GM12878 (cell line): ENCODE results near the gene PCSK5. TPM values are rescaled to one million over a fixed set of nuclear protein-coding genes. Genes with fewer than 3 reads are reported as not detected.
"Not testable (repeated sequence)": the region's sequence is repeated elsewhere in the genome, so short reads cannot be mapped to it uniquely, and the experiment has no call there.

Experiments
- ATAC-seq: fragments of 200-7000 bp; cut with Tn5 transposase; 3 replicates; pipeline ENCODE4 v1.9.1; 2020; ENCODE audit warnings: mild to moderate bottlenecking, moderate library complexity
- BruUV-seq: library from RNA; stranded (reverse); fragments of 400-500 nt; replicated peaks from 2 replicates; lab custom pipeline; 2021; lab: Mats Ljungman, UMichigan
- CTCF ChIA-PET: fragments of 300-600 bp; sonication (Branson Sonifier 250); formaldehyde crosslinking; extraction: SDS; loops from one replicate; lab custom pipeline; 2021; ENCODE audit warnings: inconsistent platforms; lab: Yijun Ruan, JAX
- POLR2A ChIA-PET: fragments of 350-600 bp; formaldehyde crosslinking; extraction: SDS; loops from one replicate; lab custom pipeline; 2021; ENCODE audit warnings: inconsistent platforms; lab: Charles Lee
- RAD21 ChIA-PET: fragments of 300-600 bp; sonication (Branson Sonifier 250); formaldehyde crosslinking; loops from one replicate; lab custom pipeline; 2023; ENCODE audit warnings: antibody characterized with exemption; ENCODE audit not compliant: unreplicated experiment; lab: Charles Lee
- SMC1A ChIA-PET: fragments of 300-600 bp; sonication (Branson Sonifier 250); formaldehyde crosslinking; loops from one replicate; lab custom pipeline; 2023; ENCODE audit not compliant: unreplicated experiment, uncharacterized antibody; lab: Charles Lee
- DNase-seq: peaks from one replicate; pipeline ENCODE4 v3.0.0-alpha.2; 2011; ENCODE audit warnings: low read depth, low spot score
- FAIRE-seq: peaks from 3 replicates; lab custom pipeline; 2011; peaks lifted over from hg19 to GRCh38; lab: Jason Lieb, UNC
- H2AFZ ChIP-seq: 2 replicates; pipeline ENCODE4 v1.6.0; 2011; ENCODE audit warnings: low read depth, low read length, control low read depth; ENCODE audit not compliant: control insufficient read depth
- H3K27ac ChIP-seq: 2 replicates; pipeline ENCODE4 v1.5.1; 2011; ENCODE audit warnings: control low read depth; ENCODE audit not compliant: control insufficient read depth, insufficient read depth
- H3K27me3 ChIP-seq, 2 experiments: replicated peaks in 1 of 2; 2 replicates each; pipeline versions ENCODE4 v1.6.0 to v1.6.1; 2011; ENCODE audit warnings: low read length in 1 of 2; ENCODE audit not compliant: control insufficient read depth in 2 of 2, insufficient read depth in 2 of 2
- H3K36me3 ChIP-seq, 2 experiments: 2 replicates each; pipeline ENCODE4 v1.5.1; 2011; ENCODE audit warnings: low read length in 1 of 2; ENCODE audit not compliant: control insufficient read depth in 2 of 2, insufficient read depth in 2 of 2
- H3K4me1 ChIP-seq: 2 replicates; pipeline ENCODE4 v1.6.1; 2011; ENCODE audit warnings: mild to moderate bottlenecking, low read length, moderate library complexity, mixed read lengths; ENCODE audit not compliant: control insufficient read depth, insufficient read depth
- H3K4me2 ChIP-seq: 2 replicates; pipeline ENCODE4 v1.6.0; 2011; ENCODE audit warnings: control low read depth; ENCODE audit not compliant: control insufficient read depth, insufficient read depth
- H3K4me3 ChIP-seq: fragments of 200-600 bp; sonication (generic); 2 replicates; pipeline ENCODE4 v1.5.1; 2016
- H3K79me2 ChIP-seq: 2 replicates; pipeline ENCODE4 v1.6.0; 2011; ENCODE audit warnings: low read length; ENCODE audit not compliant: control insufficient read depth, insufficient read depth
- H3K9ac ChIP-seq: 2 replicates; pipeline ENCODE4 v1.8.0; 2011; ENCODE audit warnings: low read length, control low read depth, mixed read lengths; ENCODE audit not compliant: control insufficient read depth, insufficient read depth
- H3K9me3 ChIP-seq: replicated peaks from 3 replicates; pipeline ENCODE4 v1.5.1; 2011; ENCODE audit warnings: mild to moderate bottlenecking, low read length; ENCODE audit not compliant: control insufficient read depth, insufficient read depth
- H4K20me1 ChIP-seq: 2 replicates; pipeline ENCODE4 v1.6.0; 2011; ENCODE audit not compliant: control insufficient read depth, insufficient read depth
- SMC3 ChIP-seq: IDR thresholded peaks from 2 replicates; pipeline ENCODE4 v1.6.1; 2011; ENCODE audit warnings: low read length, improper control_type of control experiment, borderline replicate concordance
- WGBS: methylation state at CpG from one replicate; pipeline ENCODE4 v1.1.6; 2016; ENCODE audit warnings: low lambda C conversion rate; ENCODE audit not compliant: insufficient replicate concordance, insufficient coverage; ENCODE audit errors: missing lambda C conversion rate; 5-methylcytosine and 5-hydroxymethylcytosine counted together
- in situ Hi-C: fragments of 300-500 bp; cut with MboI; formaldehyde crosslinking; loops from 9 replicates; pipeline ENCODE4 v1.14.3; 2018; ENCODE audit warnings: mixed read lengths
- intact Hi-C: fragments of 100-400 bp; cut with micrococcal nuclease; formaldehyde crosslinking; loops from one replicate; pipeline ENCODE4 v1.14.2; 2022; ENCODE audit not compliant: unreplicated experiment
- polyA plus RNA-seq, 11 experiments: library from polyadenylated mRNA; depleted of rRNA in 4 of 11; unstranded in 6 of 11; stranded (reverse) in 5 of 11; fragments of >200 nt; fragmentation: Nextera tagmentation in 4 of 11; fragmentation: Illumina TruSeq in 1 of 11; extraction: Ambion mirVana in 4 of 11; extraction: Trizol in 1 of 11; gene quantifications; 1 replicate in 1 of 11; 2 replicates in 10 of 11; pipeline versions ENCODE4 v1.2.1 to v1.2.3, GENCODE V29; 2011 to 2016; ENCODE audit warnings: inconsistent platforms in 2 of 11, missing spikeins in 2 of 11, low read depth in 1 of 11
- total RNA-seq, 4 experiments: library from RNA; depleted of rRNA in 3 of 4; stranded (reverse); fragments of >200 nt in 3 of 4; fragmentation: Illumina TruSeq in 1 of 4; extraction: Trizol in 1 of 4; gene quantifications; 2 replicates each; pipeline versions ENCODE4 v1.2.1 to v1.2.3, GENCODE V29; 2013 to 2021

The PCSK5 gene
- total and polyA plus RNA-seq, 10 of the 15 experiments (the other 5 are each of a cell fraction or from before 2014, with no cell fraction given): 0.01 to 0.13 (median 0.04) TPM; not detected in 3

DNA sequence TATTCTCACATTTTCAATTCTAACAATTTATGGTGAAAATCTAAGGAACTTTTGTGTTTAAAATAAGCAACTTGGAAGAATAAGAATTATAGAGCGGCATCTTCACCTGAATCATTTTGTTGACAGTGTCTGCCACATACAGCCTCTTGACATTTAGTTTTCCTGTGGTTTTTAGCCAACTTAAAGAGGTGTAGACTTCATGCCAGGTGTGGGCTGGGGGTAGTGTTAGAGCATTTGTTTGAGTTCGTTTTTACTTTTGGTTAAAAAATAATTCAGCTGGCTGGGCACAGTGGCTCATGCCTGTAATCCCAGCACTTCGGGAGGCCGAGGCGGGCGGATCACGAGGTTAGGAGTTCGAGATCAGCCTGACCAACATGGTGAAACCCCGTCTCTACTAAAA, 72.8 kb downstream of the PCSK5 start:
- FAIRE-seq, H3K27ac ChIP-seq, RAD21 ChIA-PET, H2AFZ ChIP-seq, SMC1A ChIA-PET, CTCF ChIA-PET, DNase-seq, ATAC-seq, H3K4me3 ChIP-seq, H3K36me3 ChIP-seq, BruUV-seq, H4K20me1 ChIP-seq, H3K27me3 ChIP-seq, intact Hi-C loops, H3K79me2 ChIP-seq, H3K4me2 ChIP-seq, H3K9ac ChIP-seq, in situ Hi-C loops, POLR2A ChIA-PET, H3K9me3 ChIP-seq, H3K4me1 ChIP-seq: not testable (repeated sequence)
- WGBS: 13% methylated on average over 9 of the region's 9 CpGs

DNA sequence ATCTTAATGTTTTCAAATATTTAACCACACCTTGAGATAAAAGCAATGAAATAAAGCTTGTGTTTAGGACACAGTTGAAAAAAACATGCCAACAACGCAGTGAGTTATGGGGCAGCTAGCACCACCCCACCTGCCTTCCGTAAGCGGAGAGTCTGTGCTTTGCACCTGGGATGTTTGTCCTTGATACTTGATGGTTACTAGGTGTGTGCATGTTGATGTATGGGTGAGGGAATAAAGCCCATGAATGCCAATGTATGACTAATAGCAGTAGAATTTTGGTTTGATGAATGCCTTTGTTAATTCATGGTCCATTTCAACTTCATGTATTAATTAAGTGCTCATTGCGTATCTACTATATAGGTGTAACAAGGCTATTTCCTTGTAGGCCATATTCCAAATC, 74.0 kb downstream of the PCSK5 start:
- DNase-seq (no peak), ATAC-seq (no peak)
- CTCF ChIA-PET: no interaction called here
- Histone ChIP-seq H3K4me1 (no peaks in the 10 kb centered on the region), H3K36me3 (no peaks in the 10 kb centered on the region), H4K20me1 (no peaks in the 10 kb centered on the region), H3K4me3 (no peak overlapping the region), H3K4me2 (no peak overlapping the region), H3K9me3 (no peaks in the 10 kb centered on the region)
- 72% methylated on average over 4 of the region's 4 CpGs for WGBS
- TF ChIP-seq SMC3: no peak
- TF ChIP-seq, all 136 proteins: peak for 0
- in situ Hi-C loops (no loop called here), intact Hi-C loops (no loop called here)
- no peaks in the 10 kb centered on the region for H3K27me3 ChIP-seq
- ChIA-PET POLR2A (no interaction called here), SMC1A (no interaction called here), RAD21 (no interaction called here)
- no peak overlapping the region for H3K27ac ChIP-seq
- FAIRE-seq: no peak
- H3K79me2 ChIP-seq: no peaks in the 10 kb centered on the region
- H2AFZ ChIP-seq: no peak overlapping the region
- no TSS peak for BruUV-seq
- no peak overlapping the region for H3K9ac ChIP-seq
